NCI-H345 (cell line): ENCODE data around the gene MLIP.

Experiments
- DNase-seq: peaks from one replicate; lab custom pipeline; 2025; lab: John Stamatoyannopoulos, UW

MLIP gene

DNA sequence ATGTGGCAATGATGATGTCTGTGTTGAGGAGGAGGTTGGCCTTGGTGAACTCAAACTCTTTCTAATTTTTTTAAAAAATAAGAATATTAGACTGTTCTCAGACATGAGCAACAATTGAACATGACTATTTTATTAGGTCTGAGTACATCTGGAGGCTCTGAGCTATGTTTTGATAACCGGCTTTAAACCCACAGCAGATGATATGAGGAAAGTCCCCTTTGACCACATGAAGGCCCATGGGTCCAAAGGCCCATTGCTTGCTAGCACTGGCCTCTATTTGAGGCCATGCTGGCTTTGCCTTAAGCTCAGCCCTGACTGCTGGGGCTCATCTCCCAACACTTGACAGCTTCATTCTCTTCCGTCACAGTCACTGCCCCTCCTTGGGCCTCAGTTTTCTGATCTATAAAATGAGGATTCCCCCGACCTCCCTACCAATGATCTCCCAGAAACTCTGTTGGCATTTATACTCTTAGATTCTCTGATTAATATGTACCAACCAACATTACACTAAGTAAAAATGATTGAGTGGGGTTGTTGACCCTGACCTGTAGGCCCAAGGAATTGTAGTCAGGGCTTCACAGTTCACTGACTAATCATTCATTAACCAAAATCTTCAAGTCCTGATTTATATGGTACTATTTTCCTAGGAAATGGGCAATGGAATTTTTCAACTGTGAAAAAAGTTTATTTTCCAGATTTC lies 173.1 kb downstream of the MLIP start:
- DNase-seq, result no peak

DNA sequence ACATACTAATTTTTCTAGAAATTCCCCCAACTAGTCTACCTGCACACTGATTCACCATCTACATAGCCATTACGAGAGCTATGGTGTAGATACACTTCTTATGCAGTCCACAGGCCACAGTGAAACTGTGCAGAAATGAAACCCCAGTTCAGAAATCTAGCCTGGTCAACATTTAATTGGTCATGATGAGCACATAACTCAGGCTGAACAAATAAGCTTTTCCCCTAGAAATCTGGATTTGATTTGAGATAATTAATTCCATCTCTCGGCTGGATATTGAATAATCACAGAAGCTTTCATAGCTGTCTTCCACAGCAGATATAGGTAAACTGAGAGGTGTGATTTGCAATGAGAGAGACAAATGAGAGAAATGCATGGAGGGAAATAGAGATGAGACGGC lies 174.4 kb downstream of the MLIP start:
- no peak for DNase-seq

DNA sequence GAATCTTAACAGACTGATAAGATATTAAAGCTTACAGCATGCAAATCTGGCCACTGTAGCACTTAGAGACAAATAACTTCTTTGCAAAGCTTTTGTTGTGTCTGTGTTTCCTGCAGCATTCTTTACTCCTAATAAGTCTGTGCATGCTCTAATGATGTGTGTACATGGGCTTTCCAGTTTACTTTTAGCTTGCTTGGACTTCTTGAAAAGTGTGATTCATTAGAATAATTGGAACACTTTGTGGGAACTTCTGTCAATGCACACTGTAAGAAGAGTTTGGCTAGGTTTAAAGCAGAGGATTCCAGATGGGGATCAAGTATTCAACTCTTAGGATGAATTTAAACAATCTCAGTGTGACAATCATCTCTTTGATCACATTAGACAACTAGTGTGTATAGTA lies 174.9 kb downstream of the MLIP start:
- no peak for DNase-seq

DNA sequence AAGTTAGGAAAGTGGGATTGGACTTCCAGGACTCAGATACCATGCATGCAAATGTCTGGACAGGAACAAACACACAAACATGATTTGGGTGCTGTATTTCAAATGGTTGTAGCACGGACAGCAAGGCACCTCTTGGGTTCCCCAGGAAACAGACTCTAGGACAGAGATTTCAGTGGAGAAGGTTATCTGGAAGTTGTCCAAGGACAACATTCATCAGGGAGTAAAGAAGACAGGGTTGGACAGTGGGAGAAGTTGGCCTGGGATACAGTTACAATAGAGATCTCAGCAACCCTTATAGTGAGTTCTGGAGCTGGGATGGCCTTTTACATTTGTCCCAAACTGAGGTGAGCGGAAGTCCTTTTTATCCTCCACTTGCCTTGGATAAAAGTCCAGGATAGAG lies 177.2 kb downstream of the MLIP start:
- DNase-seq, result no peak

DNA sequence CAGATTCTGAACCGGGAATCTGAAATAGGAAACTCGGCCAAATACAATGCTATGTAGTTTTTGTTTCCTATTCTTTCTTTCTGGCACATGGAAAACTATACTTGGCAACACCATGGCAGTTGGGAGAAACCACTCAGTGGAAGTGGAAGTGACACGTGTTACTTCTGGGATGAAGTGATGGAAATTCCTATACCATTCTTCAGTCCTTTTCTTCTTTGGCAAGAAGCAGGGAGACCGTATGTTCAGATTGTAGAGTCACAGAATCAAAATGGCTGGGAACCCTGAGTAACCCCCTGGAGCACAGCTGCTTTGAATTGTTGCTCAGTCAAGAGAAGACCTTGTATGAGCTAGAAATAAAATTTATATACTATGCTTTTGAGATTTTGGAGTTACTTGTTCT lies 178.2 kb downstream of the MLIP start:
- no peak for DNase-seq

DNA sequence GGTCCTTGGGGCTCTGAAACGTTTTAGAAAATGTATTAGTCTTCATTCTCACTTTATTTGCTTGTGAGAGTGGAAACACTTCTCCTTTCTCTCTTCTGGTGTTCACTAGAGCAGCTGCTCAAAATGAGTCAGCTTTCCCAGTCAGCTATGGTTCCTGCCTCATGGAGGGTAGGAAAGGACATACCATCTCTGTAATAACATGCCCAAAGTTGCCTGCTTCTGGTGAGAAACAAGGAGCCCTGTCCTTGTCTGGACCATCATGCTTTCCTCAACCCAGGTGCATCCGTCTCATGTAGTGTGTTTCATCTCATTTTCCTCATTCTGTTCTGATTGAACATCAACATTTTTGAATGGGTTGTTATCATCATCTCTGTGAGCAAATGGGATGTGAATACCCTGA lies 179.9 kb downstream of the MLIP start:
- DNase-seq, result no peak

DNA sequence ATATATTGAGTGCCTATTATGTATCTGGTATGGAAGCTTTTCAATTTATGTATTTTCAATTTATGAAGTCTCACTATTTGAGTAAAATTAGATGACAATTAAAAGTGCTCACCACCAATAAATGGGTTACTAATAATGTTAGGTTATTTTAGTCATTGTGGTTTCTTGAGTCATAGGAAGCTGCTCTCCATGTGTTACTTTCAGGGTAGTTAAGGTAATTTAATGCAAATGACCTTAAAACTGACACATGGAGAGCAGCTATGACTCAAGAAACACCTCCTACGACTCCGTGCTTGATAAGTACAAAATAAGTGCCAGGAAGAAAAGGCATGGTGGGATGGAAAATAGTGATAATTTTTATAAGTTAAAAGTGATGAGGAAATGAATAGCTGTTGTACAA lies 180.5 kb downstream of the MLIP start:
- DNase-seq, result no peak

DNA sequence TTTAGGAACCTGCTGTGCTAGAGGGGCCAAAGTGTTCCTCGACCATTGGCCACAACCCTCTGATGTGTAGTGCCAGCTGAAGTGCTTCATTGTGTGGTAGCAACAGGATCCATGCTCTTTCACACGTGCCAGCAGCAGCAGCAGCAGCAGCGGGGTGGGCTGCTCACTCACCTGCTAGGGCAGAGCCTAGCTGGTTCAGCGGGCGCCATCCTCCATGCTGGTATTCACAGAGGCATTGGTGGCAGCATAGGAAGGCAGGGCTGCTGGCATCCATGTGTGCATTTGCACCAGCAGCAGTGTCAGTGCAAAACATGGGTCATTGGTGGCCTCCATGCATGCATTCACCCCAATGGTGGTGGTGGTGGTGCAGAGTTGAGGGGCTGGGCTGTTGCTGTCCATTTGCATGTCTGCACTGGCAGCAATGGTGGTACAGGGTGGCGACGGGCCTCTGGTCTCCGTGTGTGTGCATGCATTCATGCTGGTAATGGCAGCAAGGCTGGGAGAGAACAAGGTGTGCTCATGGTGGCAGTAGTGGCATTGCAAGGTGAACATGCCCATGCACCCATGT lies 183.8 kb downstream of the MLIP start:
- no peak for DNase-seq

DNA sequence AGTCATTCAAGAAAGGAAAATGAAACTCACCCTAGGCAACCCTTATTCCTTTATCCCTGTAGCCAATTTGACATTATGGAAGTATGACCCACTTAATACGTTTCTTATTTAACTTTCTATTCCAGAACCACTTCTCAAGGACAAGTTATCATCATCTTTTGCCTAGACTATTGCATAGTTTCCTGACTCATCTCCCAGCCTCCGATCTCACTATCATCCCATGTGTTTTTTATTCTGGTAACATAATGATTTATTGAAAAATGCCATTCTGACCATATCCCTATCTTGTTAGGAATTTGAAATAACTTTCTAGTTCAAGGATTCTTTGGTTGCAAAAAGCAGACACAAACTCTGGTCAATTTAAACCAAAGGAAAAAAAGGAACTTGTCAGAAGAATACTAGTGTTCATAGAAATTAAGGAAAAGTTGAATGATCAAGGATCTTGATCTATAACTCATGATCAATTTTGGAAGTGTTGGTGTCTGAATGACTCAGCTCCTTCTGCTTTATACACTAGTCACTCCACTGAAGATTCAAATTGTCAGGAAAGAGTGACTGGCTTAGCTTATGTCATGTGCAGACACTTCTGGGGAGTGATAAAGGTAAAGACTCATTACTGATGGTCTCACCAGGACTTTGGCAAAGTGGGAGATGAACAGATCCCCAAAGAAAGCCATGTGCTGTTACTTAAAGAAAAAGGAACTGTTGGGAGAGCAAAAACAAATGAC lies 188.5 kb downstream of the MLIP start:
- no peak for DNase-seq

DNA sequence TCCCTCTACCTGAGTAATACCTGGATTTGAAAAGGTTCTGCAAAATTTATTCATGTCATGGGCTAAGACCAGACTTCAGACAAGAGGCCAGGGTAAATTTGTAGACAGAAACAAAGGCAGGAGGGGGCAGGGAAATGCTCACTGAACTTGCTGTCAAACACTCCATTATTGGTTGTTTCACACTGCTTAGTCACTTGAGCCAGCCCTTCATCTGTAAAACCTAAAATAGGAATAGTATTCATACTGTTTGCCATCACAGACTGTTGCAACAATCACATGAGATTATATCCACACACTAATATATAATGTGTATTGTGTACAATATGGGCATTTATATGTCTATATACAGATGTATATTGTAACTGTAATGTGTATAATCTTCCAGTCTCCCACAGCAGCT lies 190.5 kb downstream of the MLIP start:
- DNase-seq, result no peak

DNA sequence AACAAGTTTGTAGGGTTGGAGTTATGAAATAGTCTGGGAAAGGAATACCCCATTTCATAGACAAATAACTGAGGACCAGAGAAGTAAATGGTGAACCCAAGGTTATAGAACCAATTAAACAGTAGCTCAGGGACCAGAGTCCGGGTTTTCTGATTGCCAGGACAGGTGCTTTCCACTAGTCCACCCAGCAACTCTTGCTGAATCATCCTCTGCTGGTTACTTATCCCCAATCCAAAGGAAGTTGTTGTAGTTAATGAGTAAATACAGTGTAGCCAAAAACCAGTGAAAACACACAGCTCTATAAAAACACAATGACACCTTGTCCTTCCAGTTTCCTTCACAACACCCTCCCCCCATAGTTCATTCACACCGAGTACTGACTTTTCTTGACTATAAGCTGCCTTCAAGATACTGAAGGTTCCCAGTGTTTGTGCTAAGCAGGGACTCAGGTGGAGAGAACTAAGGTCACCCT lies 196.2 kb downstream of the MLIP start:
- DNase-seq, result no peak

DNA sequence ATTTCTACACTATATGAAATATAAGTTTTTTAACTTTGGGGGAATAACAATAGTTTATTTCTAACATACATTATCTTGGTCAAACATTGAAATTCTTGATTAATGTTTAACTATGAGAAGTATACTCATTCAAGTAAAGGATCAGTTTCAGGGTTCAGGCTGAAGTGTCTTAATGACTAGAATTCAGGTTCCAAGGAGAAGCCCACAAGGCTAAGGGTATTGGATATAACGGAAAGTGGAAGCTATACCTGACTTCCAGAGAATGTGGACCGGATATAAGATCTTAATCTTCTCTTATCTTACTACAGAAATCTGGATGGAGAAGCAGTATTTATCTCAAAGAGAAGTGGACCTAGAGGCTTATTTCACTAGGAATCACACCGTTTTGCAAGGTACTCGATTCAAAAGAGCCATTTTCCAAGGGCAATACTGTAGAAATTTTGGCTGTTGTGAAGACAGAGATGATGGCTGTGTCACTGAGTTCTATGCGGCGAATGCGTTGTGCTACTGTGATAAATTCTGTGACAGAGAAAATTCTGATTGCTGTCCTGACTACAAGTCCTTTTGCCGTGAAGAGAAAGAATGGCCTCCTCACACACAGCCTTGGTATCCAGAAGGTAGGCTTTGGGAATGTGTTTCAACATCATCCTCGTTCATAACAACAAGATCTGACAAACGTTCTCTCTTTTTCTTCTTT lies 197.2 kb downstream of the MLIP start, which contains the start of gene TINAG:
Gene TINAG, plus strand, starts transcription at position 153 of the 697 bp plus-strand sequence. Its CDS starts 110 bp downstream, at position 263.
- no peak for DNase-seq

DNA sequence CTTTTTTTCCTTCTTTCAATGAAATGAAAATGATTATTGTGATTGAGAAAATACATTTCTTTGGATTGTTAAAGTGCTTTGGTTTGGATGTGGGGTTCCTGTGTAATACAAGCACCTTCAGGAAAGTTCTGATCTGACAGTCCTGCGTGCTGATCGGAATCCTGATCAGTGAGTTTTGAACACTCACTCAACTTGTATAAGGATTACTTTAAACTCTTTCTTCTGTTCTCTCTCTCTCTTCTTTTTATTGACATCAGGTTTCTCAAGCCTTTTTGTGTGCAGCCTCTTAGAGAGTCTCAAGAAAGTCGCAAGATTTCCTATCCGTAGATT lies 197.7 kb downstream of the MLIP start:
- DNase-seq, result no peak

DNA sequence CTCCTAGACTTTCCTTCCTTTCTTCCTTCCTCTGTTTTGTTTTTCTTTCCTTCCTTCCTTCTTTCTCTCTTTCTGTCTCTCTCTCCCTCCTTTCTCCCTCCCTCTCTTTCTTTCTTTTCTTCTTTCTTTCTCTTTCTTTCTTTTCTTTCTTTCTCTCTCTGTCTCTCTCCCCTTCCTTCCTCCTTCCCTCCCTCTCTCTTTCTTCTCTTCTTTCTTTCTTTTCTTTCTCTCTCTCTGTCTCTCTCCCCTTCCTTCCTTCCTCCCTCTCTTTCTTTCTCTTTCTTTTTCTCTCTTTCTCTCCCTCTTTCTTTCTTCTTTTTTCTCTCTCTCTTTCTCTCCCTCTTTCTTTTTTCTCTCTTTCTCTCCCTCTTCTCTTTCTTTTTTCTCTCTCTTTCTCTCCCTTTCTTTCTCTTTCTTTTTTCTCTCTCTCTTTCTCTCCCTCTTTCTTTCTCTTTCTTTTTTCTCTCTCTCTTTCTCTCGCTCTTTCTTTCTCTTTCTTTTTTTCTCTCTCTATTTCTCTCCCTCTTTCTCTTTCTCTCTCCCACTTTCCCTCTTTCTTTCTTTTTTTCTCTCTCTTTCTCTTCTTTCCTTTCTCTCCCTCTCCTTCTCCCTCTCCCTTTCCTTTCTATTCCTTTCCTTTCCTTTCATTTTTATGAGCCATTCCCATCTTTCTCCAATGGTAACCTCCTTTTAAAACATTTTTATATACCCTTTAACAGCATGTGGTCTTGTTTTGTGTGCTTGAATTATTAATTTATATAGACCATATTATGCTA lies 199.3 kb downstream of the MLIP start:
- DNase-seq, result no peak

DNA sequence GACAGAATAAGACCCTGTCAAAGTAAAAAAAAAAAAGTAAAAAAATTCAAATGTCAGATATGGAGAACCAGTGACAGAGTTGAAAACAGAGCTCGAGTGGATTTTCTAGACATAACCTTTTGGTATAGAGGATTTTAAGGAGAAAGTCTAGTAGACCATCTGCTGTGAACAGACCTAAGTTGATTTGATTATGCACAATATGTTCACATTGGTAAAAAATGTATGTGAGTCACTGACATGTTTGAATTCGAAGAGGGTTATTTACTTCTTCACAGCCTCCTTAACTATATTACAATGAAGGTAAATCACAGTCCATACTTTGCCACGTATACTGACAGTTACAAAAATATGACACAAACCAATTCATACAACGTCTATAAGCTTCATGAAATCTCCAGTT lies 204.4 kb downstream of the MLIP start:
- DNase-seq, result no peak
